CD8-positive, alpha-beta memory T cell (primary cell): ENCODE measurements around the gene SH3BP4. TPM values are rescaled to one million over a fixed set of nuclear protein-coding genes. Genes with fewer than 3 reads are reported as not detected.
"Not testable (repeated sequence)": the region's sequence is repeated elsewhere in the genome, so short reads cannot be mapped to it uniquely, and the experiment has no call there.

ENCODE experiments used
- CTCF ChIA-PET: fragments of 350-600 bp; sonication (Branson Sonifier 250); formaldehyde crosslinking; loops from one replicate; lab custom pipeline; 2021; ENCODE audit warnings: antibody characterized with exemption; lab: Charles Lee
- POLR2A ChIA-PET: fragments of 350-600 bp; sonication (Branson Sonifier 250); formaldehyde crosslinking; loops from one replicate; lab custom pipeline; 2021; ENCODE audit warnings: antibody characterized with exemption; lab: Charles Lee
- DNase-seq, 5 donors: peaks; one replicate each; pipeline versions ENCODE4 v3.0.0 to v3.0.0-alpha.2; 2020 to 2022; ENCODE audit warnings: mixed read lengths in 1 of 5
- H3K27ac ChIP-seq: one replicate; pipeline ENCODE4 v1.7.0; 2013; ENCODE audit warnings: low read depth, mild to moderate bottlenecking, low read length, moderate library complexity
- H3K27me3 ChIP-seq: 2 replicates; pipeline ENCODE4 v1.7.0; 2013; ENCODE audit warnings: low read length, mild to moderate bottlenecking; ENCODE audit not compliant: insufficient read depth, poor library complexity, severe bottlenecking
- H3K36me3 ChIP-seq: 2 replicates; pipeline ENCODE4 v1.7.0; 2013; ENCODE audit warnings: mild to moderate bottlenecking, low read length, moderate library complexity; ENCODE audit not compliant: insufficient read depth
- H3K4me1 ChIP-seq: 2 replicates; pipeline ENCODE4 v1.7.0; 2013; ENCODE audit warnings: mild to moderate bottlenecking, low read length, moderate library complexity; ENCODE audit not compliant: insufficient read depth
- H3K4me3 ChIP-seq: 2 replicates; pipeline ENCODE4 v1.7.0; 2013; ENCODE audit warnings: mild to moderate bottlenecking, low read length
- H3K9me3 ChIP-seq: 2 replicates; pipeline ENCODE4 v1.7.0; 2013; ENCODE audit warnings: mild to moderate bottlenecking, low read length
- H3K27ac Mint-ChIP-seq, 8 donors: one replicate each; pipeline ENCODE4 v1.8.0; 2020 to 2021; ENCODE audit warnings: mixed read lengths in 8 of 8, mild to moderate bottlenecking in 6 of 8, inconsistent platforms in 3 of 8, moderate library complexity in 3 of 8
- H3K27me3 Mint-ChIP-seq, 2 donors: one replicate each; pipeline ENCODE4 v1.8.0; 2020 to 2021; ENCODE audit warnings: mixed read lengths in 2 of 2, mild to moderate bottlenecking in 1 of 2, moderate library complexity in 1 of 2
- H3K36me3 Mint-ChIP-seq, 3 donors: one replicate each; pipeline ENCODE4 v1.8.0; 2020 to 2021; ENCODE audit warnings: mixed read lengths in 3 of 3, inconsistent platforms in 1 of 3, mild to moderate bottlenecking in 1 of 3
- H3K4me1 Mint-ChIP-seq, 3 donors: one replicate each; pipeline ENCODE4 v1.8.0; 2020 to 2021; ENCODE audit warnings: mixed read lengths in 3 of 3, inconsistent platforms in 1 of 3, mild to moderate bottlenecking in 1 of 3
- H3K4me3 Mint-ChIP-seq, 7 donors: one replicate each; pipeline ENCODE4 v1.8.0; 2020 to 2021; ENCODE audit warnings: mixed read lengths in 7 of 7, mild to moderate bottlenecking in 6 of 7, moderate library complexity in 4 of 7, inconsistent platforms in 2 of 7
- H3K9me3 Mint-ChIP-seq, 5 donors: one replicate each; pipeline ENCODE4 v1.8.0; 2020 to 2022; ENCODE audit warnings: mixed read lengths in 5 of 5, mild to moderate bottlenecking in 3 of 5, moderate library complexity in 2 of 5, inconsistent platforms in 1 of 5
- polyA plus RNA-seq: library from polyadenylated mRNA; unstranded; fragments of 300-500 nt; fragmentation: Illumina TruSeq; gene quantifications from one replicate; pipeline ENCODE4 v1.2.3, GENCODE V29; 2021
- total RNA-seq, 2 experiments: library from RNA; stranded (reverse); gene quantifications; one replicate each; pipeline ENCODE4 v1.2.3, GENCODE V29; 2021

Gene SH3BP4
- total and polyA plus RNA-seq, 3 experiments from 2014 or later: 0.18 TPM; not detected in 2

- H3K4me3 ChIP-seq: no peak overlapping the region
- no peaks in the 10 kb centered on the region for H3K4me1 Mint-ChIP-seq
- DNase-seq: no peak
- no peaks in the 10 kb centered on the region for H3K9me3 Mint-ChIP-seq
- no peaks in the 10 kb centered on the region for H3K36me3 Mint-ChIP-seq
- CTCF ChIA-PET: no interaction called here
- POLR2A ChIA-PET: no interaction called here
- peaks cover 10 to 12% of the 10 kb centered on the region in 2 donors for H3K27me3 Mint-ChIP-seq
- no peaks in the 10 kb centered on the region for H3K36me3 ChIP-seq
- H3K27me3 ChIP-seq: peaks cover under 1% of the 10 kb centered on the region
- H3K4me1 ChIP-seq: no peaks in the 10 kb centered on the region
- H3K27ac Mint-ChIP-seq: no peak overlapping the region
- no peak overlapping the region for H3K27ac ChIP-seq
- no peak overlapping the region for H3K4me3 Mint-ChIP-seq
- H3K9me3 ChIP-seq: no peaks in the 10 kb centered on the region
Measured at GRCh38 chr2:235053651-235054050, 101.8 kb downstream of the SH3BP4 start.

DNA sequence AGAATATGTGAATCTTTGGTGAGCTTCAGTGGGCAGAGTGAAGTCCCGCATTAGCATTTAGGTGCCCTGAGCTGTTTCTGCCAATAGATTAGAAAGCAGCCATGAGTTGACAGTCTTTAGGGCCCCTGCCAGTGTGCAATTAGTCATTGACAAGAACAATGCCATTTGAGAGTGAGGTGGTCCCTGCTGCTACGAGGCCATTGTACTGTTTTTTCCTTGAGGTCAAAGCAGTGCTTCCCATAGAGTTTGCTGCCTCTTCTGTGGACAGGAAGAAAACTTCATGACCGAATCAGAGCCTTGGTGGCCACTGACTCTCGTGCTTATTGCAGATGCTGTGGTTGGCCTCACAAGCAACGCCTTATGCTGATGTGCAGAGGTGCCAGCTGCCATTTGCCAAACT lies 102.7 kb downstream of the SH3BP4 start:
- H3K4me3 ChIP-seq: no peak overlapping the region

DNA sequence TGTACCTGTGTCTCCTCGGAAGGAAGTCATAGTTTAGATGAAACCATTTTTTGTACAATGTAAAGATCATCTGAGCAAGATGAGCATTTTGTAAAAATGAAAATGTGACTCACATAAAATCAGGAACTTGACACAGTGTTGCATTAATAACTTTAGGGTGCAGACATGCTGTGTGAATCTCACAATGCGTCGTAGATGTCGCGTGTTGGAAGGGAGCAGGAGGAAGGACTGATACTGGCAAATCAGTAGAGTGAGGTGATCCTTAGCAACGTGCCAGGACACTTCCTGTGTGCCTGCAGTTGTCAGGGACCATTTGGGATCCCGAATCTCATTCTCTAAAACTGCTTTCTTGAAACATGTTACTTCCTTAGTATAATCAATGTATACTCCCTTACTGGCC lies 103.1 kb downstream of the SH3BP4 start:
- no peaks in the 10 kb centered on the region for H3K36me3 ChIP-seq
- Mint-ChIP-seq H3K27me3 (peaks cover 11 to 13% of the 10 kb centered on the region in 2 donors), H3K9me3 (no peaks in the 10 kb centered on the region), H3K4me3 (no peak overlapping the region), H3K36me3 (no peaks in the 10 kb centered on the region), H3K27ac (no peak overlapping the region), H3K4me1 (no peaks in the 10 kb centered on the region)
- H3K4me1 ChIP-seq: no peaks in the 10 kb centered on the region
- DNase-seq: no peak
- H3K27me3 ChIP-seq: peaks cover 4% of the 10 kb centered on the region
- H3K27ac ChIP-seq: no peak overlapping the region
- ChIA-PET CTCF (no interaction called here), POLR2A (no interaction called here)
- H3K9me3 ChIP-seq: no peaks in the 10 kb centered on the region
- H3K4me3 ChIP-seq: no peak overlapping the region

More for the DNA sequence above, 102.7 kb downstream of the SH3BP4 start:
- no peak overlapping the region for H3K27ac Mint-ChIP-seq
- POLR2A ChIA-PET: no interaction called here
- CTCF ChIA-PET: no interaction called here
- no peak for DNase-seq
- peaks cover 10 to 11% of the 10 kb centered on the region in 2 donors for H3K27me3 Mint-ChIP-seq
- H3K36me3 Mint-ChIP-seq: no peaks in the 10 kb centered on the region
- Histone ChIP-seq H3K9me3 (no peaks in the 10 kb centered on the region), H3K27ac (no peak overlapping the region), H3K27me3 (peaks cover 4% of the 10 kb centered on the region), H3K4me1 (no peaks in the 10 kb centered on the region), H3K36me3 (no peaks in the 10 kb centered on the region)
- no peaks in the 10 kb centered on the region for H3K9me3 Mint-ChIP-seq
- H3K4me3 Mint-ChIP-seq: no peak overlapping the region
- no peaks in the 10 kb centered on the region for H3K4me1 Mint-ChIP-seq

- no peaks in the 10 kb centered on the region for H3K36me3 Mint-ChIP-seq
- no peaks in the 10 kb centered on the region for H3K4me1 ChIP-seq
- no peaks in the 10 kb centered on the region for H3K9me3 Mint-ChIP-seq
- H3K27me3 Mint-ChIP-seq: peaks cover 15 to 20% of the 10 kb centered on the region in 2 donors
- H3K4me1 Mint-ChIP-seq: no peaks in the 10 kb centered on the region
- ChIA-PET POLR2A (no interaction called here), CTCF (no interaction called here)
- no peaks in the 10 kb centered on the region for H3K36me3 ChIP-seq
- no peak overlapping the region for H3K27ac ChIP-seq
- H3K9me3 ChIP-seq: no peaks in the 10 kb centered on the region
- no peak for DNase-seq
- no peak overlapping the region for H3K4me3 Mint-ChIP-seq
- H3K27ac Mint-ChIP-seq: peak overlapping the region in 1 of 8 donors; percentile 17
- H3K27me3 ChIP-seq: peaks cover 4% of the 10 kb centered on the region
- H3K4me3 ChIP-seq: no peak overlapping the region
Measured at GRCh38 chr2:235055891-235056516, 104.2 kb downstream of the SH3BP4 start.

GRCh38 chr2:235056768-235057167 lies 105.0 kb downstream of the SH3BP4 start:
- Mint-ChIP-seq H3K4me1 (no peaks in the 10 kb centered on the region), H3K9me3 (no peaks in the 10 kb centered on the region), H3K27me3 (peaks cover 15 to 19% of the 10 kb centered on the region in 2 donors), H3K4me3 (no peak overlapping the region), H3K36me3 (no peaks in the 10 kb centered on the region), H3K27ac (no peak overlapping the region)
- no peak for DNase-seq
- no peak overlapping the region for H3K4me3 ChIP-seq
- no peaks in the 10 kb centered on the region for H3K9me3 ChIP-seq
- H3K27me3 ChIP-seq: peaks cover 4% of the 10 kb centered on the region
- H3K27ac ChIP-seq: no peak overlapping the region
- POLR2A ChIA-PET: no interaction called here
- H3K36me3 ChIP-seq: no peaks in the 10 kb centered on the region
- CTCF ChIA-PET: no interaction called here
- no peaks in the 10 kb centered on the region for H3K4me1 ChIP-seq

- H3K9me3 Mint-ChIP-seq, H3K4me3 Mint-ChIP-seq, H3K4me1 Mint-ChIP-seq, H3K27ac ChIP-seq, POLR2A ChIA-PET, CTCF ChIA-PET, H3K36me3 Mint-ChIP-seq, H3K9me3 ChIP-seq, H3K36me3 ChIP-seq, H3K4me1 ChIP-seq, H3K27me3 ChIP-seq, DNase-seq, H3K4me3 ChIP-seq, H3K27ac Mint-ChIP-seq: not testable (repeated sequence)
- peaks cover 16 to 19% of the 10 kb centered on the region in 2 donors for H3K27me3 Mint-ChIP-seq
Measured at GRCh38 chr2:235057616-235058015, 105.8 kb downstream of the SH3BP4 start.

- no peak overlapping the region for H3K4me3 ChIP-seq
- CTCF ChIA-PET: no interaction called here
- H3K36me3 Mint-ChIP-seq: no peaks in the 10 kb centered on the region
Measured at GRCh38 chr2:235059161-235059560, 107.3 kb downstream of the SH3BP4 start.

GRCh38 chr2:235061656-235062055 lies 109.8 kb downstream of the SH3BP4 start:
- H3K4me1 ChIP-seq: no peaks in the 10 kb centered on the region
- H3K4me3 Mint-ChIP-seq: no peak overlapping the region

More at GRCh38 chr2:235059161-235059560, 107.3 kb downstream of the SH3BP4 start:
- Histone ChIP-seq H3K36me3 (no peaks in the 10 kb centered on the region), H3K4me1 (no peaks in the 10 kb centered on the region), H3K27me3 (peaks cover 4% of the 10 kb centered on the region), H3K9me3 (no peaks in the 10 kb centered on the region), H3K27ac (no peak overlapping the region)
- DNase-seq: no peak
- Mint-ChIP-seq H3K4me1 (no peaks in the 10 kb centered on the region), H3K9me3 (no peaks in the 10 kb centered on the region), H3K4me3 (no peak overlapping the region), H3K27me3 (peaks cover 16 to 19% of the 10 kb centered on the region in 2 donors), H3K27ac (no peak overlapping the region)
- POLR2A ChIA-PET: no interaction called here

More at GRCh38 chr2:235061656-235062055, 109.8 kb downstream of the SH3BP4 start:
- Histone ChIP-seq H3K27me3 (peaks cover 4% of the 10 kb centered on the region), H3K9me3 (no peaks in the 10 kb centered on the region), H3K36me3 (no peaks in the 10 kb centered on the region), H3K27ac (no peak overlapping the region), H3K4me3 (no peak overlapping the region)
- Mint-ChIP-seq H3K27me3 (peaks cover 12 to 19% of the 10 kb centered on the region in 2 donors), H3K9me3 (no peaks in the 10 kb centered on the region), H3K4me1 (no peaks in the 10 kb centered on the region), H3K27ac (no peak overlapping the region), H3K36me3 (no peaks in the 10 kb centered on the region)
- no peak for DNase-seq
- ChIA-PET CTCF (no interaction called here), POLR2A (no interaction called here)
